GM12873 (cell line): ENCODE measurements around the gene CCDC6.
A peak's percentile ranks its signal among the peaks of the same experiment; 100 is the strongest.

ENCODE experiments used
- CTCF ChIP-seq: IDR thresholded peaks from 2 replicates; pipeline ENCODE4 v1.5.1; 2012; ENCODE audit warnings: low read depth, mild to moderate bottlenecking, moderate library complexity, low read length, control low read depth; ENCODE audit not compliant: insufficient read depth; ENCODE audit errors: missing control alignments

CCDC6 gene

GRCh38 chr10:59906417-59907202, at the start of gene CCDC6:
Gene CCDC6 (minus strand): TSS chr10:59906556. CDS start chr10:59906424, 132 bp downstream.
- peak; percentile 75 for TF ChIP-seq CTCF

GRCh38 chr10:59954296-59954695, 47.9 kb upstream of the CCDC6 start:
- TF ChIP-seq CTCF, result no peak

GRCh38 chr10:59950105-59950504, 43.7 kb upstream of the CCDC6 start:
- TF ChIP-seq CTCF, result no peak

GRCh38 chr10:59949608-59950007, 43.3 kb upstream of the CCDC6 start:
- no peak for TF ChIP-seq CTCF

GRCh38 chr10:59945991-59946390, 39.6 kb upstream of the CCDC6 start:
- TF ChIP-seq CTCF, result no peak

GRCh38 chr10:59945590-59945989, 39.2 kb upstream of the CCDC6 start:
- TF ChIP-seq CTCF, result no peak

GRCh38 chr10:59944339-59944935, 38.1 kb upstream of the CCDC6 start:
- no peak for TF ChIP-seq CTCF
